Measurements from ENCODE around the gene TMEM163. TPM values are rescaled to one million over a fixed set of nuclear protein-coding genes. Genes with fewer than 3 reads are reported as not detected.

Gene TMEM163
- total RNA-seq, 2 donors from 2014 or later, result 16.2 to 27.5 TPM

GRCh38 chr2:134745023-134745422 is 26.2 kb upstream of the TMEM163 start:
- Histone ChIP-seq H3K27ac (no peak overlapping the region), H3K4me3 (no peak overlapping the region), H3K9me3 (no peaks in the 10 kb centered on the region), H3K4me1 (no peaks in the 10 kb centered on the region), H3K27me3 (no peaks in the 10 kb centered on the region), H3K36me3 (replicated peaks in 1 of 2; ENCODE audit: insufficient read depth in 1 of 2, low read depth in 2 of 2) (no peaks in the 10 kb centered on the region)
- TF ChIP-seq POLR2A (IDR thresholded peaks at IDR 0.05) (no peak), CTCF (IDR thresholded peaks at IDR 0.05) (no peak)
- ATAC-seq (no peak), DNase-seq (no peak)
- intact Hi-C loops (cut with DNase I), result no loop called here

- TF ChIP-seq POLR2A (IDR thresholded peaks at IDR 0.05) (no peak), CTCF (IDR thresholded peaks at IDR 0.05) (no peak)
- Histone ChIP-seq H3K36me3 (replicated peaks in 1 of 2; ENCODE audit: insufficient read depth in 1 of 2, low read depth in 2 of 2) (no peaks in the 10 kb centered on the region), H3K27me3 (no peaks in the 10 kb centered on the region), H3K4me3 (no peak overlapping the region), H3K4me1 (no peaks in the 10 kb centered on the region), H3K9me3 (no peaks in the 10 kb centered on the region), H3K27ac (peak overlapping the region in 1 of 4 donors; percentile 51)
- DNase-seq (peak in 1 of 4 donors; percentile 63), ATAC-seq (no peak)
- intact Hi-C loops (cut with DNase I), result no loop called here
- 72 to 76% methylated on average over 6 of the region's 6 CpGs for WGBS, 2 donors
Observed at GRCh38 chr2:134739879-134740301, 21.1 kb upstream of the TMEM163 start.

- no peak for TF ChIP-seq POLR2A (IDR thresholded peaks at IDR 0.05)
- TF ChIP-seq CTCF (IDR thresholded peaks at IDR 0.05), result no peak
- no peaks in the 10 kb centered on the region for H3K36me3 ChIP-seq (replicated peaks in 1 of 2; ENCODE audit: insufficient read depth in 1 of 2, low read depth in 2 of 2)
- no peaks in the 10 kb centered on the region for H3K9me3 ChIP-seq
- 54 to 80% methylated on average over 1 of the region's 1 CpG for WGBS, 2 donors
- intact Hi-C loops (cut with DNase I), result no loop called here
- ATAC-seq (no peak), DNase-seq (no peak)
- no peaks in the 10 kb centered on the region for H3K27me3 ChIP-seq
- H3K27ac ChIP-seq, result peak overlapping the region in 1 of 4 donors; percentile 22
- no peak overlapping the region for H3K4me3 ChIP-seq
- H3K4me1 ChIP-seq, result no peaks in the 10 kb centered on the region
Observed at GRCh38 chr2:134739236-134739878, 20.6 kb upstream of the TMEM163 start.

GRCh38 chr2:134738141-134738870 is 19.5 kb upstream of the TMEM163 start:
- Histone ChIP-seq H3K27ac (no peak overlapping the region), H3K4me1 (no peaks in the 10 kb centered on the region), H3K27me3 (no peaks in the 10 kb centered on the region), H3K4me3 (no peak overlapping the region), H3K9me3 (no peaks in the 10 kb centered on the region), H3K36me3 (replicated peaks in 1 of 2; ENCODE audit: insufficient read depth in 1 of 2, low read depth in 2 of 2) (no peaks in the 10 kb centered on the region)
- no peak for ATAC-seq
- intact Hi-C loops (cut with DNase I), result no loop called here
- no peak for DNase-seq
- WGBS, 2 donors, result 70 to 75% methylated on average over 2 of the region's 2 CpGs
- TF ChIP-seq POLR2A (IDR thresholded peaks at IDR 0.05) (no peak), CTCF (IDR thresholded peaks at IDR 0.05) (no peak)

Measured in body of pancreas (tissue), 4 donors.